HFFc6 (cell line): ENCODE data around the gene CASP8. TPM values are rescaled to one million over a fixed set of nuclear protein-coding genes. Genes with fewer than 3 reads are reported as not detected.

Experiments
- DNase-seq: peaks from one replicate; pipeline ENCODE4 v3.0.0-alpha.2; 2018
- H3K27ac Mint-ChIP-seq: 2 replicates; pipeline ENCODE4 v1.8.0; 2020; ENCODE audit warnings: mild to moderate bottlenecking, mixed read lengths
- H3K27me3 Mint-ChIP-seq: 2 replicates; pipeline ENCODE4 v1.8.0; 2021; ENCODE audit warnings: mild to moderate bottlenecking, moderate library complexity, mixed read lengths; ENCODE audit not compliant: insufficient read depth
- H3K36me3 Mint-ChIP-seq: 2 replicates; pipeline ENCODE4 v1.8.0; 2021; ENCODE audit warnings: low read depth, mixed read lengths
- H3K4me1 Mint-ChIP-seq: 2 replicates; pipeline ENCODE4 v1.8.0; 2020; ENCODE audit warnings: low read depth, mixed read lengths
- H3K4me3 Mint-ChIP-seq: 2 replicates; pipeline ENCODE4 v1.8.0; 2020; ENCODE audit warnings: mild to moderate bottlenecking, moderate library complexity, mixed read lengths
- H3K9me3 Mint-ChIP-seq: 2 replicates; pipeline ENCODE4 v1.8.0; 2020; ENCODE audit warnings: mild to moderate bottlenecking, mixed read lengths
- CTCF ChIP-seq: fragments of 200-600 bp; sonication (generic); IDR thresholded peaks from 2 replicates; pipeline ENCODE4 v1.5.0; 2021; ENCODE audit warnings: antibody characterized with exemption, mild to moderate bottlenecking
- total RNA-seq, 6 experiments: library from RNA; stranded (reverse); fragmentation: NEBNext Ultra II Directional; extraction: Animal tissue kit (Norgen Biotek cat#: 25700); gene quantifications; 2 replicates in 1 of 6; 3 replicates in 5 of 6; pipeline ENCODE4 v1.2.3, GENCODE V29; 2021

CASP8 gene
- total RNA-seq, 6 experiments from 2014 or later: 10.4 to 15.4 (median 14.4) TPM

GRCh38 chr2:201329409-201329808 is 69.1 kb downstream of the CASP8 start:
- H3K27ac Mint-ChIP-seq: no peak overlapping the region
- TF ChIP-seq CTCF: no peak

More at GRCh38 chr2:201329409-201329808, 69.1 kb downstream of the CASP8 start:
- Mint-ChIP-seq H3K4me3 (no peak overlapping the region), H3K27me3 (no peaks in the 10 kb centered on the region), H3K36me3 (peaks cover 40% of the 10 kb centered on the region), H3K9me3 (peaks cover 6% of the 10 kb centered on the region; the same call in 1 of the 2 replicates), H3K4me1 (no peaks in the 10 kb centered on the region; the same call in 1 of the 2 replicates)
- no peak for DNase-seq

Other genes starting within 250 kb of the CASP8 start
- gene HYCC2, start 188.9 kb upstream of the CASP8 start, total RNA-seq: 10 to 100 TPM; 12.1 to 17.6 (median 13.5) TPM
- gene NDUFB3, start 188.5 kb upstream of the CASP8 start, total RNA-seq: 100 to 1,000 TPM; 132 to 167 (median 151) TPM
- 10 to 100 TPM; 56.0 to 65.1 (median 59.1) TPM for gene CFLAR, start 144.4 kb upstream of the CASP8 start, total RNA-seq
- gene CASP10, start 77.4 kb upstream of the CASP8 start, total RNA-seq: 1 to 10 TPM in 4 of 6 experiments, under 1 TPM in 2; 0.36 to 1.9 (median 1.6) TPM
- gene FLACC1, start 96.8 kb downstream of the CASP8 start, total RNA-seq: 1 to 10 TPM in 3 of 6 experiments, under 1 TPM in 3; 0.51 to 1.6 (median 0.87) TPM
- 10 to 100 TPM; 43.2 to 55.8 (median 54.0) TPM for gene TRAK2, start 190.9 kb downstream of the CASP8 start, total RNA-seq
- gene STRADB, start 191.2 kb downstream of the CASP8 start, total RNA-seq: 10 to 100 TPM; 37.7 to 51.0 (median 43.5) TPM